ENCODE data around the gene ELMO1.

GRCh38 chr7:36896418-36896817 is 552.2 kb downstream of the ELMO1 start:
- TF ChIP-seq, protein P1, sequence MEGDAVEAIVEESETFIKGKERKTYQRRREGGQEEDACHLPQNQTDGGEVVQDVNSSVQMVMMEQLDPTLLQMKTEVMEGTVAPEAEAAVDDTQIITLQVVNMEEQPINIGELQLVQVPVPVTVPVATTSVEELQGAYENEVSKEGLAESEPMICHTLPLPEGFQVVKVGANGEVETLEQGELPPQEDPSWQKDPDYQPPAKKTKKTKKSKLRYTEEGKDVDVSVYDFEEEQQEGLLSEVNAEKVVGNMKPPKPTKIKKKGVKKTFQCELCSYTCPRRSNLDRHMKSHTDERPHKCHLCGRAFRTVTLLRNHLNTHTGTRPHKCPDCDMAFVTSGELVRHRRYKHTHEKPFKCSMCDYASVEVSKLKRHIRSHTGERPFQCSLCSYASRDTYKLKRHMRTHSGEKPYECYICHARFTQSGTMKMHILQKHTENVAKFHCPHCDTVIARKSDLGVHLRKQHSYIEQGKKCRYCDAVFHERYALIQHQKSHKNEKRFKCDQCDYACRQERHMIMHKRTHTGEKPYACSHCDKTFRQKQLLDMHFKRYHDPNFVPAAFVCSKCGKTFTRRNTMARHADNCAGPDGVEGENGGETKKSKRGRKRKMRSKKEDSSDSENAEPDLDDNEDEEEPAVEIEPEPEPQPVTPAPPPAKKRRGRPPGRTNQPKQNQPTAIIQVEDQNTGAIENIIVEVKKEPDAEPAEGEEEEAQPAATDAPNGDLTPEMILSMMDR (conservative IDR thresholded peaks at IDR 0.05; ENCODE audit: low read depth, low read length), result no peak
- TF ChIP-seq EZH2 (IDR thresholded peaks at IDR 0.05; ENCODE audit: borderline replicate concordance, low read depth, low read length, poor library complexity, severe bottlenecking), result no peak

All from A673 (cell line).